Measurements from ENCODE around the gene H19. TPM values are rescaled to one million over a fixed set of nuclear protein-coding genes. Genes with fewer than 3 reads are reported as not detected.

Gene H19
- total RNA-seq, 1 donor: 161 TPM

- TF ChIP-seq, protein P1, sequence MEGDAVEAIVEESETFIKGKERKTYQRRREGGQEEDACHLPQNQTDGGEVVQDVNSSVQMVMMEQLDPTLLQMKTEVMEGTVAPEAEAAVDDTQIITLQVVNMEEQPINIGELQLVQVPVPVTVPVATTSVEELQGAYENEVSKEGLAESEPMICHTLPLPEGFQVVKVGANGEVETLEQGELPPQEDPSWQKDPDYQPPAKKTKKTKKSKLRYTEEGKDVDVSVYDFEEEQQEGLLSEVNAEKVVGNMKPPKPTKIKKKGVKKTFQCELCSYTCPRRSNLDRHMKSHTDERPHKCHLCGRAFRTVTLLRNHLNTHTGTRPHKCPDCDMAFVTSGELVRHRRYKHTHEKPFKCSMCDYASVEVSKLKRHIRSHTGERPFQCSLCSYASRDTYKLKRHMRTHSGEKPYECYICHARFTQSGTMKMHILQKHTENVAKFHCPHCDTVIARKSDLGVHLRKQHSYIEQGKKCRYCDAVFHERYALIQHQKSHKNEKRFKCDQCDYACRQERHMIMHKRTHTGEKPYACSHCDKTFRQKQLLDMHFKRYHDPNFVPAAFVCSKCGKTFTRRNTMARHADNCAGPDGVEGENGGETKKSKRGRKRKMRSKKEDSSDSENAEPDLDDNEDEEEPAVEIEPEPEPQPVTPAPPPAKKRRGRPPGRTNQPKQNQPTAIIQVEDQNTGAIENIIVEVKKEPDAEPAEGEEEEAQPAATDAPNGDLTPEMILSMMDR (IDR thresholded peaks at IDR 0.05; ENCODE audit: insufficient read depth, low read depth, low read length): no peak
- DNase-seq (ENCODE audit: low read depth): no peak
- no peak overlapping the region for H3K4me3 ChIP-seq (ENCODE audit: low read depth, low read length)
These were observed 32.7 kb downstream of the H19 start for GRCh38 chr11:1964955-1965354.

DNA sequence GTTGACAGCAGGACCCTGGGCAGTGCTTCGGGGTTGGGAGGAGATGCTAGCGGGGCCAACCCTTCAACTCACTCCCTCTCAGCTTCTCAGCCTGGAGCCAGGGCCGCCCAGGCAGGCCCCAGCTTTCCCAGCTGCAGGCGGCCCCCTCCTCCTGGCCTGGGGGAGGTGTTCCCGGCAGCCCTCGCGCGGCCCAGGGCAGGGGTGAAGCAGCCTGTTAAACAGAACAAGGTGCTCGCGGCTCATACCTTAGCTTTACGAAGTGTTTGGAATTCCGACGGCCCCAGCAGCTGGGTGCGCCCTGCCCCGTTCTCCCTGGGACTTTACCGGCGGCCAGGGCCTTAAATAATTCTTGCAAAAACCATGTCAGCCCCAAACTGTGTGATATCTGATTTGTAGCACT is 33.3 kb downstream of the H19 start:
- no peak overlapping the region for H3K4me3 ChIP-seq (ENCODE audit: low read depth, low read length)
- TF ChIP-seq, protein P1 (IDR thresholded peaks at IDR 0.05; ENCODE audit: insufficient read depth, low read depth, low read length): no peak
- DNase-seq (ENCODE audit: low read depth): no peak

GRCh38 chr11:1963864-1964263 is 33.8 kb downstream of the H19 start:
- TF ChIP-seq, protein P1 (IDR thresholded peaks at IDR 0.05; ENCODE audit: insufficient read depth, low read depth, low read length): no peak
- no peak for DNase-seq (ENCODE audit: low read depth)
- no peak overlapping the region for H3K4me3 ChIP-seq (ENCODE audit: low read depth, low read length)

- TF ChIP-seq, protein P1 (IDR thresholded peaks at IDR 0.05; ENCODE audit: insufficient read depth, low read depth, low read length): no peak
- no peak overlapping the region for H3K4me3 ChIP-seq (ENCODE audit: low read depth, low read length)
- DNase-seq (ENCODE audit: low read depth): no peak
These were observed 37.9 kb downstream of the H19 start for GRCh38 chr11:1959786-1960185.

GRCh38 chr11:1958367-1958766 is 39.3 kb downstream of the H19 start:
- TF ChIP-seq, protein P1 (IDR thresholded peaks at IDR 0.05; ENCODE audit: insufficient read depth, low read depth, low read length): no peak
- no peak for DNase-seq (ENCODE audit: low read depth)
- H3K4me3 ChIP-seq (ENCODE audit: low read depth, low read length): no peak overlapping the region

- TF ChIP-seq, protein P1 (IDR thresholded peaks at IDR 0.05; ENCODE audit: insufficient read depth, low read depth, low read length): no peak
- no peak overlapping the region for H3K4me3 ChIP-seq (ENCODE audit: low read depth, low read length)
These were observed 44.0 kb downstream of the H19 start for GRCh38 chr11:1953489-1954266.

More at GRCh38 chr11:1953489-1954266, 44.0 kb downstream of the H19 start:
- peak; percentile 28 for DNase-seq (ENCODE audit: low read depth)
